ENCODE measurements around the gene APLP2. TPM values are rescaled to one million over a fixed set of nuclear protein-coding genes. Genes with fewer than 3 reads are reported as not detected.

Gene APLP2
- total and polyA plus RNA-seq, 2 of the 13 experiments (the other 11 are each of a cell fraction or from before 2014, with no cell fraction given): 315 to 594 TPM

GRCh38 chr11:130163346-130164220, 93.9 kb downstream of the APLP2 start:
- 35% methylated on average over 4 of the region's 13 CpGs for WGBS (ENCODE audit: low lambda C conversion rate)
- H4K20me1 ChIP-seq (ENCODE audit: insufficient read depth, low read length): no peaks in the 10 kb centered on the region
- DNase-seq (ENCODE audit: low spot score) (peak; percentile 55), ATAC-seq (peak; percentile 88), FAIRE-seq (peak; percentile 69)
- peak overlapping the region; percentile 54 to 64 (median 59); a peak in 5 of 6 replicates for H3K4me3 ChIP-seq (replicated peaks in 1 of 3; ENCODE audit: insufficient read depth in 1 of 3, low read depth in 2 of 3, low read length in 3 of 3)
- no peaks in the 10 kb centered on the region; a peak in 1 of 5 replicates for H3K27me3 ChIP-seq (ENCODE audit: control insufficient read depth in 1 of 2, insufficient read depth in 2 of 2, low read length in 2 of 2)
- intact Hi-C loops (cut with micrococcal nuclease; ENCODE audit: unreplicated experiment): no loop called here
- POLR2A ChIA-PET: interaction anchor here (0.8 to 3.4 kb wide), 10 partner anchors 9 to 268 kb away, joined by 3 to 36 read pairs (median 6); partner anchors contain the start of gene NFRKB
- H2AFZ ChIP-seq (ENCODE audit: low read length): peak overlapping the region; percentile 92
- peaks cover 44% of the 10 kb centered on the region for H3K4me1 ChIP-seq (ENCODE audit: insufficient read depth, low read length)
- CTCF ChIA-PET (ENCODE audit: low intra/inter-chr PET ratio, low total read pairs): no interaction called here
- in situ Hi-C loops (cut with HindIII; ENCODE audit: extremely low pct_ligation_motif_present, low pct_unique_long_range_greater_than_20kb): no loop called here
- TSS peak; percentile 89 for BruUV-seq (replicated peaks)
- H3K27ac ChIP-seq (ENCODE audit: extremely low read length, insufficient read depth, low read length): peak overlapping the region; percentile 55
- H3K9me3 ChIP-seq (ENCODE audit: low read length): no peaks in the 10 kb centered on the region
- no peaks in the 10 kb centered on the region for H3K79me2 ChIP-seq (ENCODE audit: insufficient read depth, low read length)
- H3K36me3 ChIP-seq (replicated peaks in 1 of 2; ENCODE audit: control insufficient read depth in 1 of 2, insufficient read depth in 2 of 2, low read length in 2 of 2): no peaks in the 10 kb centered on the region
- H3K9ac ChIP-seq (ENCODE audit: insufficient read depth, low read depth, low read length): peak overlapping the region; percentile 72
- H3K4me2 ChIP-seq (ENCODE audit: low read depth, low read length): peak overlapping the region; percentile 96
- TF ChIP-seq ZNF333 (CRISPR knock-in tag; IDR thresholded peaks at IDR 0.05; ENCODE audit: borderline replicate concordance) (peak; percentile 88; the same call in 1 of the 2 replicates), ZNF34 (CRISPR knock-in tag; IDR thresholded peaks at IDR 0.05; ENCODE audit: borderline replicate concordance) (no peak), CBX1 (IDR thresholded peaks at IDR 0.05; ENCODE audit: low read depth) (no peak), ZNF350 (CRISPR knock-in tag; IDR thresholded peaks at IDR 0.05; ENCODE audit: borderline replicate concordance, low read depth) (0 out of 2 replicates have a peak, but pooled peaks have one; percentile 48), FOXC1 (CRISPR knock-in tag; IDR thresholded peaks at IDR 0.05; ENCODE audit: borderline replicate concordance) (no peak; the same call in 1 of the 2 replicates), ZNF510 (CRISPR knock-in tag; IDR thresholded peaks at IDR 0.05; ENCODE audit: low read depth) (peak; percentile 69; the same call in 1 of the 2 replicates), ZNF431 (CRISPR knock-in tag; IDR thresholded peaks at IDR 0.05; ENCODE audit: borderline replicate concordance, low read depth) (no peak), ZFP41 (CRISPR knock-in tag; IDR thresholded peaks at IDR 0.05; ENCODE audit: borderline replicate concordance) (no peak), GTF2F1 (IDR thresholded peaks at IDR 0.05; ENCODE audit: low read length) (no peak), ZNF619 (CRISPR knock-in tag; IDR thresholded peaks at IDR 0.05) (no peak), CREM (IDR thresholded peaks at IDR 0.05) (no peak), CREM (CRISPR knock-in tag; IDR thresholded peaks at IDR 0.05) (no peak), HNF1B (CRISPR knock-in tag; IDR thresholded peaks at IDR 0.05) (peak; percentile 69; the same call in 1 of the 2 replicates), ZNF800 (CRISPR knock-in tag; IDR thresholded peaks at IDR 0.05) (peak; percentile 83), ZNF503 (CRISPR knock-in tag; IDR thresholded peaks at IDR 0.05) (0 out of 2 replicates have a peak, but pooled peaks have one; percentile 48), ZNF562 (CRISPR knock-in tag; IDR thresholded peaks at IDR 0.05; ENCODE audit: borderline replicate concordance) (no peak), ZNF784 (CRISPR knock-in tag; IDR thresholded peaks at IDR 0.05; ENCODE audit: borderline replicate concordance) (0 out of 2 replicates have a peak, but pooled peaks have one; percentile 20)

Measured in HepG2 (cell line).